Neutrophil (primary cell): Measurements from ENCODE around the gene C3AR1.
"Not testable (repeated sequence)": the region's sequence is repeated elsewhere in the genome, so short reads cannot be mapped to it uniquely, and the experiment has no call there.

ENCODE experiments used
- H3K27ac ChIP-seq: fragments of 200-600 bp; sonication (generic); 2 replicates; pipeline ENCODE4 v1.5.1; 2016; ENCODE audit warnings: mild to moderate bottlenecking, moderate library complexity
- H3K27me3 ChIP-seq: fragments of 200-600 bp; sonication (generic); 2 replicates; pipeline ENCODE4 v1.6.0; 2016; ENCODE audit warnings: mild to moderate bottlenecking
- H3K36me3 ChIP-seq: fragments of 200-600 bp; sonication (generic); 2 replicates; pipeline ENCODE4 v1.5.1; 2017
- H3K4me1 ChIP-seq, 2 experiments: fragments of 200-600 bp in 1 of 2; sonication (generic) in 1 of 2; 1 replicate in 1 of 2; 2 replicates in 1 of 2; pipeline versions ENCODE4 v1.5.1 to v1.6.1; 2013 to 2016; ENCODE audit warnings: low read depth in 1 of 2, low read length in 1 of 2, mild to moderate bottlenecking in 1 of 2, moderate library complexity in 1 of 2; ENCODE audit not compliant: control insufficient read depth in 1 of 2, insufficient read depth in 1 of 2
- H3K4me3 ChIP-seq, 2 experiments: fragments of 200-600 bp in 1 of 2; sonication (generic) in 1 of 2; 1 replicate in 1 of 2; 2 replicates in 1 of 2; pipeline ENCODE4 v1.5.1; 2013 to 2016; ENCODE audit warnings: low read depth in 1 of 2, low read length in 1 of 2, mild to moderate bottlenecking in 1 of 2, moderate library complexity in 1 of 2
- H3K9me3 ChIP-seq: fragments of 200-600 bp; sonication (generic); 2 replicates; pipeline ENCODE4 v1.5.1; 2016
- TF ChIP-seq, protein P1 (sequence below): fragments of 200-600 bp; sonication (generic); IDR thresholded peaks from 2 replicates; pipeline ENCODE4 v1.5.1; 2016; ENCODE audit warnings: antibody characterized with exemption

Gene C3AR1

GRCh38 chr12:8089716-8090115 lies 23.6 kb upstream of the C3AR1 start:
- H3K4me3 ChIP-seq: no peak overlapping the region
- peak overlapping the region; percentile 51 for H3K27ac ChIP-seq
- H3K36me3 ChIP-seq: peaks cover 51% of the 10 kb centered on the region
- H3K4me1 ChIP-seq: peaks cover 16 to 28% of the 10 kb centered on the region in 2 experiments
- no peaks in the 10 kb centered on the region for H3K9me3 ChIP-seq
- TF ChIP-seq, protein P1, sequence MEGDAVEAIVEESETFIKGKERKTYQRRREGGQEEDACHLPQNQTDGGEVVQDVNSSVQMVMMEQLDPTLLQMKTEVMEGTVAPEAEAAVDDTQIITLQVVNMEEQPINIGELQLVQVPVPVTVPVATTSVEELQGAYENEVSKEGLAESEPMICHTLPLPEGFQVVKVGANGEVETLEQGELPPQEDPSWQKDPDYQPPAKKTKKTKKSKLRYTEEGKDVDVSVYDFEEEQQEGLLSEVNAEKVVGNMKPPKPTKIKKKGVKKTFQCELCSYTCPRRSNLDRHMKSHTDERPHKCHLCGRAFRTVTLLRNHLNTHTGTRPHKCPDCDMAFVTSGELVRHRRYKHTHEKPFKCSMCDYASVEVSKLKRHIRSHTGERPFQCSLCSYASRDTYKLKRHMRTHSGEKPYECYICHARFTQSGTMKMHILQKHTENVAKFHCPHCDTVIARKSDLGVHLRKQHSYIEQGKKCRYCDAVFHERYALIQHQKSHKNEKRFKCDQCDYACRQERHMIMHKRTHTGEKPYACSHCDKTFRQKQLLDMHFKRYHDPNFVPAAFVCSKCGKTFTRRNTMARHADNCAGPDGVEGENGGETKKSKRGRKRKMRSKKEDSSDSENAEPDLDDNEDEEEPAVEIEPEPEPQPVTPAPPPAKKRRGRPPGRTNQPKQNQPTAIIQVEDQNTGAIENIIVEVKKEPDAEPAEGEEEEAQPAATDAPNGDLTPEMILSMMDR: no peak
- no peaks in the 10 kb centered on the region for H3K27me3 ChIP-seq

DNA sequence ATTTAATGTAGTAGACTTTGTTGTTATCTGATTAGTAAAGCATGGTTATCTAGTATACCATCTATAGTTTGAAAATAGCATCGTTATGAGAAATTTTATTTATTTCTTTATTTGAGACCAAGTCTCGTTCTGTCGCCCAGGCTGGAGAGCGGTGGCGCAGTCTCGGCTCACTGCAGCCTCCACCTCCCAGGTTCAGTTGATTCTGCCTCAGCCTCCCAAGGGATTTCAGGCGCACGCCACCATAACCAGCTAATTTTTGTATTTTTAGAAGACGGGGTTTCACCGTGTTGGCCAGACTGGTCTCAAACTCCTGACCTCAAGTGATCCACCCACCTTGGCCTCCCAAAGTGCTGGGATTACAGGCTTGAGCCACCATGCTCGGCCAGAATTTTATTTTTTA lies 23.1 kb upstream of the C3AR1 start:
- Histone ChIP-seq H3K27ac (peak overlapping the region; percentile 79), H3K4me1 (peaks cover 19 to 32% of the 10 kb centered on the region in 2 experiments), H3K36me3 (peaks cover 47% of the 10 kb centered on the region)
- H3K4me3 ChIP-seq, H3K27me3 ChIP-seq, H3K9me3 ChIP-seq: not testable (repeated sequence)

GRCh38 chr12:8088574-8088973 lies 22.4 kb upstream of the C3AR1 start:
- peak overlapping the region in 1 of 2 experiments; percentile 15 for H3K4me3 ChIP-seq
- H3K27ac ChIP-seq: peak overlapping the region; percentile 79
- H3K4me1 ChIP-seq: peaks cover 26 to 38% of the 10 kb centered on the region in 2 experiments
- H3K27me3 ChIP-seq: no peaks in the 10 kb centered on the region
- H3K36me3 ChIP-seq: peaks cover 40% of the 10 kb centered on the region
- H3K9me3 ChIP-seq: no peaks in the 10 kb centered on the region
- TF ChIP-seq, protein P1: no peak

- TF ChIP-seq, protein P1: no peak
- Histone ChIP-seq H3K4me1 (peaks cover 35 to 46% of the 10 kb centered on the region in 2 experiments), H3K4me3 (no peak overlapping the region), H3K27me3 (no peaks in the 10 kb centered on the region), H3K9me3 (no peaks in the 10 kb centered on the region), H3K27ac (peak overlapping the region; percentile 79), H3K36me3 (peaks cover 30% of the 10 kb centered on the region)
Measured at GRCh38 chr12:8087666-8088065, 21.5 kb upstream of the C3AR1 start.

DNA sequence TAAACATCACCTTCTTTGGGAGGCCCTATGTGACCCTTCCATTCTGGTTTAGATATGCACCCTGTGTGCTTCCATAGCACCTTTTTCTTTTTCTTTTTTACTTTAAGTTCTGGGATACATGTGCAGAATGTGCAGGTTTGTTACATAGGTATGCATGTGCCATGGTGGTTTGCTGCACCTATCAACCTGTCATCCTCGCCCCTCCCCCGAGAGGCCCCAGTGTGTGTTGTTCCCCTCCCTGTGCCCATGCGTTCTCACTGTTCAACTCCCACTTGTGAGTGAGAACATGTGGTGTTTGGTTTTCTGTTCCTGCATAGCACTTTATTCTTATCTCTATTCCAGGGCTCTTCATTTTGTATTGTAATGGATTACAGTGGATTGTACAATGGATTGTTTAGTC lies 18.2 kb upstream of the C3AR1 start:
- H3K27ac ChIP-seq, H3K9me3 ChIP-seq, H3K27me3 ChIP-seq, H3K36me3 ChIP-seq, H3K4me3 ChIP-seq: not testable (repeated sequence)
- H3K4me1 ChIP-seq: peaks cover 62% of the 10 kb centered on the region in 2 experiments

DNA sequence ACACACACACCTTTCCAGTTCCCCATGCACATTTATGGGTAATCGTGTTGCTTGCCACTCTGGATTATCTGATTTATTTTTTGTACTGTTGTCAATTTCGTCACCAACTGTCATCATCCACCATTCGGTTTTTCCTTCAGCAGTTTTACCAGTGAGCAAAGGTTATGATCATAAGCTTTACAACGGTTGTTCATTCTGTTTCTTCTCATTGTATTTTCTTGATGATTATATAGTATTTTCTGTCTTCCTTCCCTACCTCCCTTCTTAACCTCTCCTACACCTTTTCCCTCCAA lies 16.6 kb upstream of the C3AR1 start:
- TF ChIP-seq, protein P1: no peak
- Histone ChIP-seq H3K4me1 (peaks cover 55 to 59% of the 10 kb centered on the region in 2 experiments), H3K27me3 (no peaks in the 10 kb centered on the region), H3K4me3 (peak overlapping the region; percentile 84 to 94), H3K9me3 (no peaks in the 10 kb centered on the region), H3K27ac (peak overlapping the region; percentile 97), H3K36me3 (no peaks in the 10 kb centered on the region)
